Thoracic aorta (tissue), 2 donors: ENCODE results near the gene SLITRK5. TPM values are rescaled to one million over a fixed set of nuclear protein-coding genes. Genes with fewer than 3 reads are reported as not detected.

Experiments used
- ATAC-seq: fragments of 150-250 bp; one replicate; pipeline ENCODE4 v1.8.0; 2017; ENCODE audit warnings: low read depth; ENCODE audit not compliant: insufficient number of reproducible peaks, low FRiP score
- DNase-seq: peaks from one replicate; pipeline ENCODE4 v3.0.0-alpha.2; 2020; ENCODE audit warnings: low spot score
- H3K27ac ChIP-seq, 2 donors: fragments of 200-600 bp; sonication (generic); 1 replicate in 1 of 2; 2 replicates in 1 of 2; pipeline ENCODE4 v1.5.1; 2016; ENCODE audit warnings: mild to moderate bottlenecking in 2 of 2, moderate library complexity in 2 of 2
- H3K27me3 ChIP-seq: fragments of 200-600 bp; sonication (generic); replicated peaks from 2 replicates; pipeline ENCODE4 v1.6.0; 2016; ENCODE audit warnings: mild to moderate bottlenecking; ENCODE audit not compliant: insufficient read depth
- H3K36me3 ChIP-seq: fragments of 200-600 bp; sonication (generic); one replicate; pipeline ENCODE4 v1.5.1; 2016
- H3K4me1 ChIP-seq, 2 donors: fragments of 200-600 bp; sonication (generic); 1 replicate in 1 of 2; 2 replicates in 1 of 2; pipeline versions ENCODE4 v1.5.1 to v1.6.0; 2016; ENCODE audit warnings: low read depth in 2 of 2, mild to moderate bottlenecking in 1 of 2; ENCODE audit not compliant: control insufficient read depth in 1 of 2
- H3K4me3 ChIP-seq: fragments of 200-600 bp; sonication (generic); 2 replicates; pipeline ENCODE4 v1.5.1; 2016; ENCODE audit warnings: mild to moderate bottlenecking
- H3K9me3 ChIP-seq: fragments of 200-600 bp; sonication (generic); 2 replicates; pipeline ENCODE4 v1.5.1; 2016
- CTCF ChIP-seq: fragments of 200-600 bp; sonication (generic); IDR thresholded peaks from one replicate; pipeline ENCODE4 v1.5.1; 2019; ENCODE audit warnings: antibody characterized with exemption
- total RNA-seq, 2 donors: library from RNA; depleted of rRNA; stranded (reverse); fragments of >200 nt; gene quantifications; one replicate each; pipeline versions ENCODE4 v1.1.0 to v1.2.3, GENCODE V29; 2016

The SLITRK5 gene
- total RNA-seq, 2 donors from 2014 or later, result under 0.01 to 0.56 TPM

- Histone ChIP-seq H3K27me3 (no peaks in the 10 kb centered on the region), H3K4me1 (no peaks in the 10 kb centered on the region), H3K4me3 (no peak overlapping the region), H3K36me3 (no peaks in the 10 kb centered on the region), H3K27ac (no peak overlapping the region), H3K9me3 (no peaks in the 10 kb centered on the region)
- ATAC-seq (no peak), DNase-seq (no peak)
- no peak for TF ChIP-seq CTCF
Observed at GRCh38 chr13:87712012-87712411, 40.8 kb downstream of the SLITRK5 start.
